HUES6 (cell line): ENCODE measurements around the gene ZNF593.

Source experiments
- H3K27ac ChIP-seq: 2 replicates; pipeline ENCODE4 v1.7.0; 2013; ENCODE audit warnings: low read depth, mild to moderate bottlenecking, low read length, inconsistent platforms
- H3K27me3 ChIP-seq: 2 replicates; pipeline ENCODE4 v1.6.1; 2013; ENCODE audit warnings: low read length; ENCODE audit not compliant: control insufficient read depth, insufficient read depth
- H3K36me3 ChIP-seq: 2 replicates; pipeline ENCODE4 v1.6.1; 2013; ENCODE audit warnings: low read length; ENCODE audit not compliant: control insufficient read depth, insufficient read depth
- H3K4me1 ChIP-seq: 2 replicates; pipeline ENCODE4 v1.6.1; 2013; ENCODE audit warnings: low read length; ENCODE audit not compliant: control insufficient read depth, insufficient read depth
- H3K4me3 ChIP-seq: 2 replicates; pipeline ENCODE4 v1.5.1; 2013; ENCODE audit warnings: low read depth, low read length
- H3K9ac ChIP-seq: one replicate; pipeline ENCODE4 v1.6.1; 2013; ENCODE audit warnings: mild to moderate bottlenecking, low read length
- H3K9me3 ChIP-seq: 2 replicates; pipeline ENCODE4 v1.6.1; 2013; ENCODE audit warnings: low read depth, low read length; ENCODE audit not compliant: control insufficient read depth, insufficient read depth

The ZNF593 gene

DNA sequence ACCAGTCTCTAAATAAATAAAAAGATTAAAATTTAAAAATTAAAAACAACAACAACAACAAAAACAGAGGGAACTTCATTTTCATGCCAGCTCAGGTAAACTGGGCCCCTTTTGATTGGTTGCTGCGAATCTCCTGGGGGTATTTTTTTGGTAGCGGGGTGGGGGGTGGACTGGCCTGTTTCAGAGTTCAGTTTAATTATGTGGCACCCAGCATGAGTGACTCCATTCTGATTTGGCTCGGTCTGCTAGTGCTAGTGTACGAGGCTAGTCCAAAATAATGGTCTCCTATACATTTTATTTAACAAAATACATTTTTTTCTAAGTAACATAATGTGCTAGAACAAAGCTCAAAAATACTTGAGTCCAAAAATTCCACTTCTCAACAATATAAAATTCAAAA, 39.9 kb upstream of the ZNF593 start:
- Histone ChIP-seq H3K4me1 (peaks cover 13% of the 10 kb centered on the region), H3K9me3 (no peaks in the 10 kb centered on the region), H3K9ac (no peak overlapping the region), H3K36me3 (no peaks in the 10 kb centered on the region), H3K4me3 (no peak overlapping the region), H3K27me3 (no peaks in the 10 kb centered on the region), H3K27ac (no peak overlapping the region)

DNA sequence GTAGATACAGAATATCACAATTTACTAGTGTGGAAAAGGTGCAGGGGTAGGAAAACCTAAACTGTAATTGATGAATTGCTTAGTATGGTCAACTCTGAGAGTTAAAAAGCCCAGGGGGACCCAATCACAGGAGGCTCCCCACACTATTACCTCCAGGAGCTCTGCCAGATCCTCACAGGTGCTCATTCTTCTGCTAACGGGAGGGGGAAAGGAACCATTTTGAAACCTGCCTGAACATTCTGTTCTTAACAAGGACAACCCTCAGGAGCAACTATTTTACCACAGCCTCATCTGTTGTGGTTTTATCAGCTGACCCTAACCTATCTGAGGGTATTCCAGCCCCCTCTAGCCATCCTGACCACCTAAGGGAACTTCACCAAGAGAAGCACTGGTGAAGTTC, 39.0 kb upstream of the ZNF593 start:
- no peak overlapping the region for H3K27ac ChIP-seq
- H3K4me3 ChIP-seq = no peak overlapping the region
- H3K4me1 ChIP-seq = peaks cover 13% of the 10 kb centered on the region
- no peaks in the 10 kb centered on the region for H3K36me3 ChIP-seq
- H3K9ac ChIP-seq = no peak overlapping the region
- no peaks in the 10 kb centered on the region for H3K27me3 ChIP-seq
- H3K9me3 ChIP-seq = no peaks in the 10 kb centered on the region

DNA sequence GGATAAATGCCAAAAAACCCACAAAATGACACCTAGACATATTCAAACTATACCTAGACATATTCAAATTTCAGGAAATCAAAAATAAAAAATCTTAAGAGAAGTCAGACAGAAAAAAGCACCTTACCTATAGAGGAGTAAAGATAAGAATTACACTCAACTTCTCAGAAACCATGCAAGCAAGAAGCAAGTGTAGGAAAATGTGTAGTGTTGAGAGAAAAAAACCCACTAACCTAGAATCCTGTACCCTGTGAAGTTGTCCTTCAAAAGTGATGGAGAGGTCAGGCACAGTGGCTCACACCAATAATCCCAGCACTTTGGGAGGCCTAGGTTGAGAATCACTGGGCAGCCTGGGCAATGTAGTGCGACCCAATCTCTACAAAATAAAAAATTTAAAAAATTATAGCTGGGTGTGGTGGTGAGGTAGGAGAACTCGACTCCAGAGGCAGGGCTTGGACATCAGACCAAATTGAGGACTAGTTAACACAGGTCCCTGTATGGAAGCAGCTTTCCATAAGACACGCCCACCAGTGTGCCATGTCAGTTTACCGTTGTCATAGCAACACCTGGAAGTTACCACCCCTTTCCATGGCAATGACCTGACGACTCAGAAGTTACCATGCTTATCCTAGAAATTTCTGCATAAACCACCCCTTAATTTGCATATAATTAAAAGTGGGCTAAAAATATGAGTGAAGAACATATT, 37.4 kb upstream of the ZNF593 start:
- no peak overlapping the region for H3K4me3 ChIP-seq
- H3K36me3 ChIP-seq = no peaks in the 10 kb centered on the region
- no peaks in the 10 kb centered on the region for H3K9me3 ChIP-seq
- H3K9ac ChIP-seq = no peak overlapping the region
- H3K27me3 ChIP-seq = no peaks in the 10 kb centered on the region
- H3K27ac ChIP-seq = no peak overlapping the region
- peaks cover 5% of the 10 kb centered on the region; the same call in 1 of the 2 replicates for H3K4me1 ChIP-seq

DNA sequence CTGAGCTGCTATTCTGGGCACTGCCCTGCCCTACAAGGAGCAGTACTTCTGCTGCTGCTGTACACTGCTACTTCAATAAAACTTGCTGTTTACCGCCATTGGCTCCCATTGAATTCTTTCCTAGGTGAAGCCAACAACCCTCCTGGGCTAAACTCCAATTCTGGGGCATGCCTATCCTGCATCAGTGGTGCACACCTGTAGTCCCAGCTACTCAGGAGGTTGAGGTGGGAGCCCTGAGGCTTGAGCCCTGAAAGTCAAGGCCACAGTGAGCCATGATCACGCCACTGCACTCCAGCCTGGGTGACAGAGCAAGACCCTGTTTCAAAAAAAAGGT, 36.9 kb upstream of the ZNF593 start:
- no peaks in the 10 kb centered on the region for H3K9me3 ChIP-seq
- H3K4me1 ChIP-seq = peaks cover under 1% of the 10 kb centered on the region; the same call in 1 of the 2 replicates
- H3K36me3 ChIP-seq = no peaks in the 10 kb centered on the region
- H3K4me3 ChIP-seq = no peak overlapping the region
- H3K27me3 ChIP-seq = no peaks in the 10 kb centered on the region
- no peak overlapping the region for H3K9ac ChIP-seq
- no peak overlapping the region for H3K27ac ChIP-seq

DNA sequence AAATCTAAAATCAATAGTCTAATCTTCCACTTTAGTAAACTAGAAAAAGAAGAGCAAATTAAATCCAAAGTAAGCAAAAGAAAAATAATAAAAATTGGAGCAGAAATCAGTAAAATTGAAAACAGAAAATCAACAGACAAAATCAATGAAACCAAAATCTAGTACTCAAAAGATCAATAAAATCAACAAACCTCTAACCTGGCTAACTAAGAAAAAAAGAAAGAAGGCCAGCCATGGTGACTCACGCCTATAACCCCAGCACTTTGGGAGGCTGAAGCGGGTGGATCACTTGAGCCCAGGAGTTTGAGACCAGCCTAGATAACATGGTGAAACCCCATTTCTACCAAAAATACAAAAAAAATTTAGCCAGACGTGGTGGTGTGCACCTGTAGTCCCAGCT, 35.2 kb upstream of the ZNF593 start:
- Histone ChIP-seq H3K9me3 (no peaks in the 10 kb centered on the region), H3K9ac (no peak overlapping the region), H3K4me3 (no peak overlapping the region), H3K27me3 (no peaks in the 10 kb centered on the region), H3K27ac (no peak overlapping the region), H3K4me1 (peaks cover 5% of the 10 kb centered on the region), H3K36me3 (no peaks in the 10 kb centered on the region)

DNA sequence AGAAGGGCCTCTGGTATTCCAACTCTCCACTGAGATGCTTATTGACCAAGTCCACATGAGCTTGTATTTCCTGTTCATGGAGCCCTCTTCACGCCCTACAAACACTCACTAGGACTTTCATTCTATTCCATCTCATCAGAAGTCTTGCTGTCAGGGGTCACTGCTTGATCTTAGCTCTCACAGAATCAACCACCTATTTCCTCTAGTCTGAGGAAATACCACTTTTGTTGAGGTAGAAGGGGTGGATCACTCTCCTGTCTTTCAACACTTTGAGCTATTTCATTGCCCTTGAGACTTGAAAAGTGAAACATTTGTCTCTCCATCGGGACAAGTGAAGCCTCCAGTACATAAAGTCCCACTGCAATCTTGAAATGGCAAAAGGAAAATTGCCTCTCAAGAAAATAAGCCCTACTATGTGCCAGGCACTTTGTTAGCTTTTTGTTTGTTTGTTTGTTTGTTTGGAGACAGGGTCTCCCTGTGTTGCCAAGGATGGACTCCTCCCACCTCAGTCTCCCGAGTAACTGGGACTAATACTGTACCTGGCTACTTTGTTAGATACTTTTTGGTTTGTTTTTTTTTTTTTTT, 30.6 kb upstream of the ZNF593 start:
- no peak overlapping the region for H3K27ac ChIP-seq
- no peak overlapping the region for H3K4me3 ChIP-seq
- H3K36me3 ChIP-seq = no peaks in the 10 kb centered on the region
- no peaks in the 10 kb centered on the region for H3K9me3 ChIP-seq
- H3K27me3 ChIP-seq = no peaks in the 10 kb centered on the region
- H3K4me1 ChIP-seq = peaks cover 5% of the 10 kb centered on the region
- H3K9ac ChIP-seq = no peak overlapping the region

DNA sequence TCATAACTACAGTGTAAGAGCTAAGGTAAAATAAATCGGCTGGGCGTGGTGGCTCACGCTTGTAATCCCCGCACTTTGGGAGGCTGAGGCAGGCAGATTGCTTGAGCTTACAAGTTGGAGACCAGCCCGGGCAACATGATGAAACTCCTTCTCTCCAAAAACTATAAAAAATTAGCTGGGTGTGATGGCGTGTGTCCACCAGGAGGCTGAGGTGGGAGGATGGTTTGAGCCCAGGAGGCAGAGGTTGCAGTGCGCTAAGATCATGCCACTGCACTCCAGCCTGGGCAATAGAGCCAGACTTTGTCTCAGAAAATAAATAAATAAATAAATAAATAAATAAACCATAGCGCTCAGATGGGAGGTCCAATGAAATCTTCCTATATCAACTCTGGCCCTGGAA, 27.5 kb upstream of the ZNF593 start:
- Histone ChIP-seq H3K4me3 (no peak overlapping the region), H3K4me1 (peaks cover 5% of the 10 kb centered on the region), H3K9ac (no peak overlapping the region), H3K36me3 (no peaks in the 10 kb centered on the region), H3K27ac (no peak overlapping the region), H3K9me3 (no peaks in the 10 kb centered on the region), H3K27me3 (peaks cover 18% of the 10 kb centered on the region)

DNA sequence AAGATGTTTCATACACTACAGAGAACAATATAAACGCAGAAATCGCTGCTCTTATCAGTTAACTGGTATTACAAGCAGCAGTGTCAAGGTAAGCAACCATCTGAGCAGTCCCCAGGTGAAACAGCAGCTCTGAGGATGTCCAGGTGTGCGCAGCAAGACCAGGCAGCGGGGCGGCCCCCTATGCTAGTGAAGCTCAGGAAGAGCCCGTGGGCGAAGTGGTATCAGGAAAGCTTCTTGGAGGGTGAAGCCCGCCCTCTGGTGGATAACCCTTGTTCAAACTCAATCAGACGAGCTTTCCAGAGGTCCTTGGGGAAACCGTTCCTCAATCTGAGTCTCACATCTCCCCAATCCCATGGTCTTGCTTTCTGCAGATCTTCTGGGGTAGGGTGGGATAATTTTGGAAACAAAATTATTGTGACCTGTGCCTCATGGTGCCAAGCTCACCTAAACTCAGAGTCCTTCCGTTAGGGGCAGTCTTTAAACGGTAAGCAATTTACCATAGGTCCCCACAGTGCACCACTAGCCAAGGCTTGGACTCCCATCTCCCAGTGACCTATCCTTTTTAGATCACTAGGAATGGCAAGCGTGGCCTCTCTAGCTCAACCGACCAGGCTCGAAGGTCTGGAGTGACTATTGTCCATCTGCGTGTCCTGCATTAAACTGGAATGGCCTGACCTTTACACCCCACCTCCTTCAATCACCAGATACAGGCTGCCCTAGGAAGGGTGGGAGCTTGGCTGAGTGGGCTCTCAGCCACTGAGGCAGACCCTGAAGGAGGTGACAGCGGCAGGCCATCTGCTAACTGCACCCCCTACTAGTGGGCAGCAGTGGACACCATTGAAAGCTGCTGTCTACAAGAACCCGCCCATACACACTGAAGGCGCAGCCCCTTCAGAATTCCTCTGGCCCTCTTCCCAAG, 24.4 kb upstream of the ZNF593 start:
- Histone ChIP-seq H3K36me3 (no peaks in the 10 kb centered on the region), H3K9me3 (no peaks in the 10 kb centered on the region)

DNA sequence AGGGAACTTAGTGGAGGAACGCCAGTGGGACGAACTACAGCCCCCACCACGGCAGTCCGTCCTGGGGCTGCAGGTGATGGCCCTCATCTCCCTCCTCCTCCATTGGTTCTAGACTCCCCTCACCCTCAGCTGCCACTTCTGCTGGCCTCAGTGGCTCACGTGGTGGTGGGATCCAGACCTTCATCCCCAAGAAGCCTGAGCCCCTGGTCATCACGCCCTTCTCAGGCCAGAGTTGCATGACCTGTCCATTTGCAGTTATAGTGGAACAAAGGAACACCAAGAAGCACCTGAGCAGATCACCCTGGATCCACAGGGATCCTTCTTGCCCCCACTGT, 23.8 kb upstream of the ZNF593 start:
- Histone ChIP-seq H3K36me3 (no peaks in the 10 kb centered on the region), H3K27ac (no peak overlapping the region), H3K4me1 (no peaks in the 10 kb centered on the region), H3K9ac (no peak overlapping the region), H3K27me3 (peaks cover 42% of the 10 kb centered on the region), H3K4me3 (no peak overlapping the region), H3K9me3 (no peaks in the 10 kb centered on the region)

More for the DNA sequence above, 24.4 kb upstream of the ZNF593 start:
- Histone ChIP-seq H3K9ac (no peak overlapping the region), H3K27ac (no peak overlapping the region), H3K27me3 (peaks cover 37% of the 10 kb centered on the region), H3K4me1 (no peaks in the 10 kb centered on the region), H3K4me3 (no peak overlapping the region)

DNA sequence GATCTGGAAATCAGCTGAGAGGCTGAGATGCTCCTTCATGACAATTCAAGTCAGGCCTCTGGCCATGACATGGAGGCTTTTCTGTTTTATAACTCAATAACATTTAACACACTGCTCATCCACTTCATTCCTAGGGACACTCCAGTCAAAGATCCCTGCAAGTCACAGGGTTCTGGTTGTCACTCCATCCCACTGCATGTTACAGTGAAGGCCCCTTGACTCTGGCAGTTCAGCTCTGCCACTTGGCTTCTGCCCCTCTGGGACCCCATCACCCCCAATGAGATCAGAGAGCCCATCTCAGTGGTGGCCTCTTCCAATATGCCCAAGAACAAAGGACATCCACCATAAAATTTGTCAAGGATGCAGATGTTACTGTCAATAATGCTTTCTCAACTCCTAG, 20.8 kb upstream of the ZNF593 start:
- Histone ChIP-seq H3K27ac (no peak overlapping the region), H3K9ac (no peak overlapping the region), H3K36me3 (no peaks in the 10 kb centered on the region), H3K9me3 (no peaks in the 10 kb centered on the region), H3K4me1 (no peaks in the 10 kb centered on the region), H3K27me3 (peaks cover 63% of the 10 kb centered on the region), H3K4me3 (no peak overlapping the region)

DNA sequence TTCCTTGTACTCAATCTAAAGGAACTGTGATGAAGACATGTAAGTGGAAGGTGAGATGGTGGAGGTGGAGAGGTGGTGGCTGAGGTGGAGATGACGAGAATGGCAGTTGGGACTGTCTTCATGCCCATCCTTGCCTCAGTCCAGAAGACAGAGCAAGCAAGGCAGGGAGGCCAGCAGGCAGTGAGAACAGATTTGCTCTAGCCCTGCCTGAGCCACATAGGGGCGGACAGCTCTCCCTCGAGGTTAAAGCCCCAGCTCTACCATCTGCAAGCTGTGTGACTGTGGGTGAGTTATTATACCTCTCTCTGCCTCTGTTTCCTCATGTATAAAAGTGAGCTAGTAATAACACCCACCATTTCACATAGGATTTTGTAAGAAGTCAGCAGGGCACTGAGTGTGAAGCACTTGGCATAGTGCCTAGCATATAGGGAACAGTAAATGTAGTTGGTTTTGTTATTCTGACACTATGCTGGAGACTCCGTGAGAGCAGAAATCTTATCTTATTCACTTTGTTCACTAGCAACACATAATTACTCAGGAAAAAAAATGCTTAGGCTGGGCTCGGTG, 15.7 kb upstream of the ZNF593 start:
- Histone ChIP-seq H3K9me3 (no peaks in the 10 kb centered on the region), H3K4me1 (peaks cover 37% of the 10 kb centered on the region), H3K9ac (no peak overlapping the region), H3K36me3 (no peaks in the 10 kb centered on the region), H3K27me3 (peaks cover 84% of the 10 kb centered on the region), H3K4me3 (no peak overlapping the region), H3K27ac (no peak overlapping the region)
